ENCODE data around the gene ERICH4. TPM values are rescaled to one million over a fixed set of nuclear protein-coding genes. Genes with fewer than 3 reads are reported as not detected.

Gene ERICH4
- total and polyA plus RNA-seq, 8 donors, result not detected

DNA sequence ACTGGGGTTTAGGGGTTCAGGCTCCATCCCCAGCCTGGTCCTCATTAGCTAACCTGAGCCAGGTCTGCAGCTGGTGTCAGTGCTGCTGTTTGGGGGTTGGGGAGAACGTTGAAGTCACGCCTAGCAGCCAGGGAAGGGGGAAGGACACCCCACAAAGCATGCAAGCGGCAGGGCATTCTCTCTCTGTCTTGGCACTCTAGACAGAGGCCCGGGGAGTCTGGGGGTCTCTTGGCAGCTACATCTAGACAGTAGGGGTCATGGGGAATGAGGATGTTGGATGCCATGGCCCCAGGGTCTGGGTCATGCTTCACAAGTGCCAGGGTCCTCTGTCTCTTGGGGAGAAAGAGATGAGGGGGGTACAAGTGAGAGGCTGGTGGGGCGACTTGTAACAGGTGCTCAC, 2.6 kb downstream of the ERICH4 start:
- no peak for ATAC-seq
- FAIRE-seq, result no peak
- Histone ChIP-seq H3K4me3 (no peak overlapping the region), H3K27me3 (no peaks in the 10 kb centered on the region), H3K9me3 (no peaks in the 10 kb centered on the region), H3K4me1 (no peaks in the 10 kb centered on the region), H3K36me3 (no peaks in the 10 kb centered on the region), H3K27ac (no peak overlapping the region)
- 37 to 38% methylated on average over 5 of the region's 5 CpGs for WGBS, 2 donors
- peak in 1 of 6 donors; percentile 20 for DNase-seq
- intact Hi-C loops (cut with DNase I), result loop anchor here in 2 of 3 donors (5.0 to 10.0 kb wide), 3 partner anchors 111 to 129 kb away; partner anchors contain the start of gene CEACAM21 (in 1 of the 2)
- TF ChIP-seq, protein P1, sequence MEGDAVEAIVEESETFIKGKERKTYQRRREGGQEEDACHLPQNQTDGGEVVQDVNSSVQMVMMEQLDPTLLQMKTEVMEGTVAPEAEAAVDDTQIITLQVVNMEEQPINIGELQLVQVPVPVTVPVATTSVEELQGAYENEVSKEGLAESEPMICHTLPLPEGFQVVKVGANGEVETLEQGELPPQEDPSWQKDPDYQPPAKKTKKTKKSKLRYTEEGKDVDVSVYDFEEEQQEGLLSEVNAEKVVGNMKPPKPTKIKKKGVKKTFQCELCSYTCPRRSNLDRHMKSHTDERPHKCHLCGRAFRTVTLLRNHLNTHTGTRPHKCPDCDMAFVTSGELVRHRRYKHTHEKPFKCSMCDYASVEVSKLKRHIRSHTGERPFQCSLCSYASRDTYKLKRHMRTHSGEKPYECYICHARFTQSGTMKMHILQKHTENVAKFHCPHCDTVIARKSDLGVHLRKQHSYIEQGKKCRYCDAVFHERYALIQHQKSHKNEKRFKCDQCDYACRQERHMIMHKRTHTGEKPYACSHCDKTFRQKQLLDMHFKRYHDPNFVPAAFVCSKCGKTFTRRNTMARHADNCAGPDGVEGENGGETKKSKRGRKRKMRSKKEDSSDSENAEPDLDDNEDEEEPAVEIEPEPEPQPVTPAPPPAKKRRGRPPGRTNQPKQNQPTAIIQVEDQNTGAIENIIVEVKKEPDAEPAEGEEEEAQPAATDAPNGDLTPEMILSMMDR (IDR thresholded peaks at IDR 0.05), result no peak

DNA sequence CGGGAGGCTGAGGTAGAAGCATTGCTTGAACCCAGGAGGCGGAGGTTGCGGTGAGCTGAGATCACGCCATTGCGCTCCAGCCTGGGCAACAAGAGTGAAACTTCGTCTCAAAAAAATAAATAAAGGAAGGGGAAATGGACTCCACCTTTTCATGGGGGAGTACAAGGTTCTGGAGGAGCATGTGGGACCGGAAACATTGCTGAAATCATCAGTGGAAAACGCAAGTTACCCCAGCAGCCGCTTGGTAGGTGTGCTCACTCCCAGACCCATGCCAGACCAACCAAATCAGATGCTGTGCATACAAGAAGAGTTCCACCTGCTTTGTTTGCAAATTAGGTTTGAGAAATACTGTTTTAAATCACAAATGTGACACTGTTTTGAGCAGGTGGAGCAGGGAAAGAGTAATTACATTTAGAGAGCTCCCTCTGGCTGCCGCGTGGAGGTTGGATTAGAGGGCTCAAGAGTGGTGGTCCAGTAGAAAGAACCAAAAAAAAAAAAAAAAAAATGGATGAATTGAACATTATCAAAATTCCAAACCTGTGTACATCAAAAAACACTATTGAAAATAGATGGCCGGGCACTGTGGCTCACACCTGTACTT, 4.9 kb downstream of the ERICH4 start:
- FAIRE-seq, result no peak
- 47 to 48% methylated on average over 12 of the region's 12 CpGs for WGBS, 2 donors

DNA sequence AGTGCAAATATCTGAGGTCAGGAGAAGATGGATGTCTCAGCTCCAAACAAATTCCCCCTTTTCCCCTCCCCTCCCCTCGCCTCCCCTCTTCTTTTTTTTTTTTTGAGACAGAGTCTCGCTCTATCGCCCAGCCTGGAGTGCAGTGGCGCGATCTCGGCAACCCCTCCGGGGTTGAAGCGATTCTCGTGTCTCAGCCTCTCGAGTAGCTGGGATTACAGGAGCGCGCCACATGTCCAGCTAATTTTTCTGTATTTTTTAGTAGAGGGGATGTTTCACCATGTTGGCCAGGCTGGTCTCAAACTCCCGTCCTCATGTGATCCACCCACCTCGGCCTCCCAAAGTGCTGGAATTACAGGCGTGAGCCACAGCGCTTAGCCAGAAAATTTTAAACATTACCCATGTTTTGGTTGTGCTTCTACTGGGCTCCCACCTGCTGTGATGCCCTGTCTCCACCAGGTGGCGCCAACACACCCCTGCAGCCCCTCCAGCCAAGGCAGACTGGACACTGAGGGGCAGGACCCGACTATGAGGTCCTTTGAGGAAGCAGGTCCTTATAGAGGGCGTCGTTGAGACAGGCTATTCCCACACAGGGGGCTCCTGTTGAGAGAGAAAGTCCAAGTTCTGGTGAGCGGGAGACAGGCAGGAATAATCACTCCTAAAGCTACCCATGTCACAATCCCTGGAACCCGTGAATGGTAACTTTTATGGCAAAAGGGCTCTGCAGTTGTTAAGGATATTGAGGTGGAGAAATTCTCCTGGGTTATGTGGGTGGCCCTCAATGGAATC, 6.3 kb downstream of the ERICH4 start:
- Histone ChIP-seq H3K27ac (no peak overlapping the region), H3K27me3 (no peaks in the 10 kb centered on the region), H3K9me3 (no peaks in the 10 kb centered on the region), H3K4me1 (no peaks in the 10 kb centered on the region), H3K36me3 (no peaks in the 10 kb centered on the region), H3K4me3 (peak overlapping the region in 1 of 4 donors; percentile 2)
- FAIRE-seq, result no peak
- peak; percentile 51 to 87 (median 73) for DNase-seq
- TF ChIP-seq, protein P1 (IDR thresholded peaks at IDR 0.05), result peak; percentile 92 to 99 (median 95)
- 4% methylated on average over 22 of the region's 22 CpGs for WGBS, 2 donors
- ATAC-seq, result peak; percentile 90 to 99 (median 96)
- intact Hi-C loops (cut with DNase I), result loop anchor here in 2 of 3 donors (5.0 to 10.0 kb wide), 3 partner anchors 114 to 126 kb away; partner anchors contain the start of gene CEACAM21 (in 1 of the 2)

More for the DNA sequence above, 4.9 kb downstream of the ERICH4 start:
- intact Hi-C loops (cut with DNase I), result loop anchor here in 2 of 3 donors (5.0 to 10.0 kb wide), 3 partner anchors 113 to 127 kb away; partner anchors contain the start of gene CEACAM21 (in 1 of the 2)
- Histone ChIP-seq H3K27me3 (no peaks in the 10 kb centered on the region), H3K9me3 (no peaks in the 10 kb centered on the region), H3K27ac (no peak overlapping the region), H3K4me3 (no peak overlapping the region), H3K36me3 (no peaks in the 10 kb centered on the region), H3K4me1 (no peaks in the 10 kb centered on the region)
- TF ChIP-seq, protein P1 (IDR thresholded peaks at IDR 0.05), result no peak
- DNase-seq, result no peak
- ATAC-seq, result no peak

DNA sequence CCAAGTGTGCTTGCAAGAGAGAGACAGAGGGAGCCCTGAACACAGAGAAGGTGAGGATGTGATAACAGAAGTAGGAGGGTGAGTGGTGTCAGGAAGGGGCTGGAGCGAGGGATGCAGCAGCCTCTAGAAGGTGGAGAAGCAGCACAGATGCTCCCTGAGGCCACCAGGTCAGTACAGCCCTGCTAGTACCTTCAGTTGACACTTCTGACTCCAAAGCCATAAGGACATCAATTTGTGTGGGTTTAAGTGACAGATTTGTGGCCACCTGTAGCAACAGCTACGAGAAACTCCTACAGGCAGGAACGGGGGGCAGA, 6.9 kb downstream of the ERICH4 start:
- no peaks in the 10 kb centered on the region for H3K4me1 ChIP-seq
- TF ChIP-seq, protein P1 (IDR thresholded peaks at IDR 0.05), result no peak
- WGBS, 2 donors, result 22 to 36% methylated on average over 3 of the region's 3 CpGs
- no peaks in the 10 kb centered on the region for H3K9me3 ChIP-seq
- no peaks in the 10 kb centered on the region for H3K27me3 ChIP-seq
- ATAC-seq (no peak), DNase-seq (no peak), FAIRE-seq (no peak)
- H3K36me3 ChIP-seq, result no peaks in the 10 kb centered on the region
- intact Hi-C loops (cut with DNase I), result loop anchor here in 2 of 3 donors (5.0 to 10.0 kb wide), 4 partner anchors 75 to 125 kb away; partner anchors contain the start of gene CEACAM21 (in 1 of the 2)
- no peak overlapping the region for H3K27ac ChIP-seq
- H3K4me3 ChIP-seq, result no peak overlapping the region
